ENCODE results near the gene GTF2IRD1.
"Not testable (repeated sequence)": the region's sequence is repeated elsewhere in the genome, so short reads cannot be mapped to it uniquely, and the experiment has no call there.

Gene GTF2IRD1

DNA sequence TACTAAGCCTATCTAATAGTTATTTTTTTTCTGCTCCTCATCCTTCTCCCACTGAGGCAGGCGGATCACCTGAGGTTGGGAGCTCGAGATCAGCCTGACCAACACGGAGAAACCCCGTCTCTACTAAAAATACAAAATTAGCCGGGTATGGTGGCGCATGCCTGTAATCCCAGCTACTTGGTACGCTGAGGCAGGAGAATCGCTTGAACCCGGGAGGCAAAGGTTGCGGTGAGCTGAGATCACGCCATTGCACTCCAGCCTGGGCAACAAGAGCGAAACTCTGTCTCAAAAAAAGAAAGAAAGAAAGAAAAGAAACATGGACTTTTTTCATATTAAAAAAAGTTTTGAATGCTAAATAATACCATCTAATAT is 197.4 kb downstream of the GTF2IRD1 start:
- not testable (repeated sequence) for DNase-seq (ENCODE audit: low read depth in 3 of 3)
